HG03175 (cell line): ENCODE data around the gene FAM114A1.

Experiments
- ATAC-seq: cut with Tn5 transposase; IDR thresholded peaks from one replicate; pipeline ENCODE4 v1.9.1; 2021; ENCODE audit warnings: mild to moderate bottlenecking, moderate library complexity; ENCODE audit not compliant: unreplicated experiment

The FAM114A1 gene

GRCh38 chr4:38857354-38858096 is 10.1 kb upstream of the FAM114A1 start:
- peak; percentile 61 for ATAC-seq

- ATAC-seq, result no peak
Observed at GRCh38 chr4:38858097-38858420, 9.5 kb upstream of the FAM114A1 start.

GRCh38 chr4:38859501-38859900 is 8.1 kb upstream of the FAM114A1 start:
- ATAC-seq, result no peak

GRCh38 chr4:38860788-38861424 is 6.7 kb upstream of the FAM114A1 start:
- peak; percentile 54 for ATAC-seq

GRCh38 chr4:38861791-38862190 is 5.8 kb upstream of the FAM114A1 start:
- no peak for ATAC-seq

GRCh38 chr4:38865445-38865844 is 2.2 kb upstream of the FAM114A1 start:
- ATAC-seq, result no peak

GRCh38 chr4:38866973-38867477 is 581 bp upstream of the FAM114A1 start:
- ATAC-seq, result no peak

GRCh38 chr4:38868059-38868960 is 704 bp downstream of the FAM114A1 start:
- ATAC-seq, result no peak

- ATAC-seq, result no peak
Observed at GRCh38 chr4:38869511-38869910, 1.9 kb downstream of the FAM114A1 start.

GRCh38 chr4:38870098-38870808 is 2.6 kb downstream of the FAM114A1 start:
- ATAC-seq, result no peak

GRCh38 chr4:38871593-38871992 is 4.0 kb downstream of the FAM114A1 start:
- ATAC-seq, result no peak

- no peak for ATAC-seq
Observed at GRCh38 chr4:38872620-38873019, 5.0 kb downstream of the FAM114A1 start.

- no peak for ATAC-seq
Observed at GRCh38 chr4:38873290-38873944, 5.8 kb downstream of the FAM114A1 start.

GRCh38 chr4:38876636-38877035 is 9.0 kb downstream of the FAM114A1 start:
- no peak for ATAC-seq

- no peak for ATAC-seq
Observed at GRCh38 chr4:38884254-38884653, 16.6 kb downstream of the FAM114A1 start.

GRCh38 chr4:38889143-38889542 is 21.5 kb downstream of the FAM114A1 start:
- ATAC-seq, result no peak

- ATAC-seq, result no peak
Observed at GRCh38 chr4:38891051-38891983, 23.7 kb downstream of the FAM114A1 start.

GRCh38 chr4:38894322-38894982 is 26.8 kb downstream of the FAM114A1 start:
- ATAC-seq, result no peak

- no peak for ATAC-seq
Observed at GRCh38 chr4:38896940-38897339, 29.3 kb downstream of the FAM114A1 start.
